ENCODE results near the gene PRR20D.
"Not testable (repeated sequence)": the region's sequence is repeated elsewhere in the genome, so short reads cannot be mapped to it uniquely, and the experiment has no call there.

PRR20D gene

DNA sequence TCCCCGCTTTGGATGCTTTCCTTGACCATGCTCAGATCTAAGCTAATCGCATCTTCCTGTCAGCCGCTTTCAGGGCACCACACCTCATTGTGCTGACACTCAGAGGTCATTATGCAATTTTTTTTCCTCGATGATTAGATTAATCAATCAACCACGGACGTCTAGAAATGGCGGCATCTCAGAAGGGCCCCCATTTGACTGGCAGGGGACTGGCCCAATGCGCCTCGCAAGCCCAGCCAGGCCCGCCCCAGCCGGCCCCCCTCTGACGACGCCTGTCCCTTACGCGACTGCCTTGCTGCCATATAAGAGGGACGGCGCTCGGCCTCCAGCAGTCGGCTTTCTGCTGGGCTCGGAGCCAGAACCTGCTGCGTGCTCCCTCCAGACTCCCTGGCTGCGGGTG, 13.2 kb upstream of the PRR20D start, which contains the start of gene PRR20B:
TSS of gene PRR20B (plus strand) at position 301 of the 400 bp plus-strand sequence. CDS start 387 bp downstream, outside the sequence.
- H4K20me1 ChIP-seq (ENCODE audit: low read depth, low read length); H3F3A ChIP-seq (ENCODE audit: insufficient read depth); H3K27me3 ChIP-seq (ENCODE audit: low read length); H3K9me2 ChIP-seq (replicated peaks; ENCODE audit: insufficient read depth, low read length); H3K79me2 ChIP-seq (ENCODE audit: insufficient read depth, low read length); H3K9me3 ChIP-seq (ENCODE audit: insufficient read depth, low read length); H3K9ac ChIP-seq (ENCODE audit: low read length); H2AFZ ChIP-seq (ENCODE audit: low read depth, low read length, severe bottlenecking); H3K27ac ChIP-seq (ENCODE audit: low read depth, low read length); H3K4me3 ChIP-seq (ENCODE audit: insufficient read depth, low read length, poor library complexity, severe bottlenecking); H3K4me2 ChIP-seq (ENCODE audit: low read depth, low read length, poor library complexity, severe bottlenecking); H3K36me3 ChIP-seq (ENCODE audit: low read length): not testable (repeated sequence)

DNA sequence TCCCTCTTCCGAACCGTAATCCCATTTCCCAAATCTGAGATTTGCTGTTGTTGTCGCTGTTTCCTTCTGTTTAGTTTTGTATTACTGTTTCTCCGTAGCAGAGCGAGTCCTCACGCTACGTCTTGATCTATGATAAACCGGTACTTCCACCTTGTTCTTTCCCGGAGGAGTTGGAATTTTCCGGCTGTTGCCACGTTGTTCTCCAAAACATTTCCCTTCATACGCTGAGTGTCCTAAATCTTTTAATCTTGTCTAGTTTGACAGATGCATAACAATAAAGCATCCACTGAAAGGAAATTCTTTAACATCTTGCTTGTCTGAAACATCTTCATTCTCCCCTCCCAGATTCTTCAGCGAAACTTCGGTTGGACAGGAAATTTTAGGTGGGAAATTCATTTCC, 12.3 kb upstream of the PRR20D start:
- H3F3A ChIP-seq (ENCODE audit: insufficient read depth); H3K27me3 ChIP-seq (ENCODE audit: low read length); H4K20me1 ChIP-seq (ENCODE audit: low read depth, low read length); H3K4me3 ChIP-seq (ENCODE audit: insufficient read depth, low read length, poor library complexity, severe bottlenecking); H3K36me3 ChIP-seq (ENCODE audit: low read length); H3K27ac ChIP-seq (ENCODE audit: low read depth, low read length); H3K9me3 ChIP-seq (ENCODE audit: insufficient read depth, low read length); H3K9ac ChIP-seq (ENCODE audit: low read length); H2AFZ ChIP-seq (ENCODE audit: low read depth, low read length, severe bottlenecking); H3K9me2 ChIP-seq (replicated peaks; ENCODE audit: insufficient read depth, low read length); H3K79me2 ChIP-seq (ENCODE audit: insufficient read depth, low read length); H3K4me2 ChIP-seq (ENCODE audit: low read depth, low read length, poor library complexity, severe bottlenecking): not testable (repeated sequence)

DNA sequence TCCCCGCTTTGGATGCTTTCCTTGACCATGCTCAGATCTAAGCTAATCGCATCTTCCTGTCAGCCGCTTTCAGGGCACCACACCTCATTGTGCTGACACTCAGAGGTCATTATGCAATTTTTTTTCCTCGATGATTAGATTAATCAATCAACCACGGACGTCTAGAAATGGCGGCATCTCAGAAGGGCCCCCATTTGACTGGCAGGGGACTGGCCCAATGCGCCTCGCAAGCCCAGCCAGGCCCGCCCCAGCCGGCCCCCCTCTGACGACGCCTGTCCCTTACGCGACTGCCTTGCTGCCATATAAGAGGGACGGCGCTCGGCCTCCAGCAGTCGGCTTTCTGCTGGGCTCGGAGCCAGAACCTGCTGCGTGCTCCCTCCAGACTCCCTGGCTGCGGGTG, 6.7 kb upstream of the PRR20D start, which contains the start of gene PRR20C:
TSS of gene PRR20C (plus strand) at position 301 of the 400 bp plus-strand sequence. CDS start 387 bp downstream, outside the sequence.
- H3K27ac ChIP-seq (ENCODE audit: low read depth, low read length); H3K36me3 ChIP-seq (ENCODE audit: low read length); H3K9ac ChIP-seq (ENCODE audit: low read length); H3K27me3 ChIP-seq (ENCODE audit: low read length); H3F3A ChIP-seq (ENCODE audit: insufficient read depth); H3K79me2 ChIP-seq (ENCODE audit: insufficient read depth, low read length); H3K4me3 ChIP-seq (ENCODE audit: insufficient read depth, low read length, poor library complexity, severe bottlenecking); H4K20me1 ChIP-seq (ENCODE audit: low read depth, low read length); H3K9me3 ChIP-seq (ENCODE audit: insufficient read depth, low read length); H3K4me2 ChIP-seq (ENCODE audit: low read depth, low read length, poor library complexity, severe bottlenecking); H3K9me2 ChIP-seq (replicated peaks; ENCODE audit: insufficient read depth, low read length); H2AFZ ChIP-seq (ENCODE audit: low read depth, low read length, severe bottlenecking): not testable (repeated sequence)

DNA sequence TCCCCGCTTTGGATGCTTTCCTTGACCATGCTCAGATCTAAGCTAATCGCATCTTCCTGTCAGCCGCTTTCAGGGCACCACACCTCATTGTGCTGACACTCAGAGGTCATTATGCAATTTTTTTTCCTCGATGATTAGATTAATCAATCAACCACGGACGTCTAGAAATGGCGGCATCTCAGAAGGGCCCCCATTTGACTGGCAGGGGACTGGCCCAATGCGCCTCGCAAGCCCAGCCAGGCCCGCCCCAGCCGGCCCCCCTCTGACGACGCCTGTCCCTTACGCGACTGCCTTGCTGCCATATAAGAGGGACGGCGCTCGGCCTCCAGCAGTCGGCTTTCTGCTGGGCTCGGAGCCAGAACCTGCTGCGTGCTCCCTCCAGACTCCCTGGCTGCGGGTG, 6.5 kb downstream of the PRR20D start, which contains the start of gene PRR20E:
TSS of gene PRR20E (plus strand) at position 301 of the 400 bp plus-strand sequence. CDS start 387 bp downstream, outside the sequence.
- H3K79me2 ChIP-seq (ENCODE audit: insufficient read depth, low read length); H3K36me3 ChIP-seq (ENCODE audit: low read length); H3K9ac ChIP-seq (ENCODE audit: low read length); H3K4me3 ChIP-seq (ENCODE audit: insufficient read depth, low read length, poor library complexity, severe bottlenecking); H2AFZ ChIP-seq (ENCODE audit: low read depth, low read length, severe bottlenecking); H3K27me3 ChIP-seq (ENCODE audit: low read length); H3K4me2 ChIP-seq (ENCODE audit: low read depth, low read length, poor library complexity, severe bottlenecking); H4K20me1 ChIP-seq (ENCODE audit: low read depth, low read length); H3K9me3 ChIP-seq (ENCODE audit: insufficient read depth, low read length); H3K9me2 ChIP-seq (replicated peaks; ENCODE audit: insufficient read depth, low read length); H3K27ac ChIP-seq (ENCODE audit: low read depth, low read length); H3F3A ChIP-seq (ENCODE audit: insufficient read depth): not testable (repeated sequence)

DNA sequence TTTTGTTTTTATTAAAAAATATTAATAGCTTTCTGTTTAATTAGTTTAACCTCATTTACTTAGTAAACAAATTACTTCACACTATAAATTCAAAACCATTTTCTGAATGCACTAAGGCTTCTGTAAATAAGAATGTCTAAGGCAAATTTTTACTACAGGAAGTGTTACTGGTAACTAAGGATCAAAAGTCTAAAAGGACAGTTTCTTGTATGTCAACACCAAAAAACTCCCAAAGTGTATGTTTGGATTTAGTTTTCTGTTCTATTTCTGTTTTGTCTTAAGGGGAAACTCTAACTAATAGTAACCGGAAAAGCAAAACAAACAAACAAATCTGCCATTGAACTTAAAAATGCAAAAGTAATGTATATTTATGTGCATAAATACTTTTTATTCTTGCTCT, 31.2 kb downstream of the PRR20D start:
- H3F3A ChIP-seq (ENCODE audit: insufficient read depth), result no peaks in the 10 kb centered on the region
- H3K9me2 ChIP-seq (replicated peaks; ENCODE audit: insufficient read depth, low read length), result no peaks in the 10 kb centered on the region

DNA sequence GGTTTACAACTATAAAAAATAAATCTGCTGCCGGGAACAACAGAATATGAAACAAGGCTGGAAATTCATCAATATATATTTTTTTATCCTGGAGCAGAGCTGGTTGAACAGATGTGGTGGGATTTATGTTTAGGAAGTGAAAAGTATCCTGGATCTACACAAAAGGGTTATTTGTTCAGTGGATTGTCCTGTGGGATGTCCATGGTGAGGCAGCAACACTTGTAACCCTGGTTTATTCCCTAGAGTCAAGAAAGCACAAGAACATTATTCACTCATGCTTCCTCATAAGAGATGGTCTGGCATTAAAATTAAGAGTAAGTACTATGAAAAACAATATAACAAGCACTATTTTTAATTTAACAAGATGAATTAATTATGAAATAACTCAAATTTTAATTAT, 52.6 kb downstream of the PRR20D start:
- Histone ChIP-seq H3F3A (ENCODE audit: insufficient read depth) (no peaks in the 10 kb centered on the region), H3K9ac (ENCODE audit: low read length) (no peak overlapping the region), H3K4me2 (ENCODE audit: low read depth, low read length, poor library complexity, severe bottlenecking) (no peak overlapping the region), H2AFZ (ENCODE audit: low read depth, low read length, severe bottlenecking) (no peak overlapping the region), H3K36me3 (ENCODE audit: low read length) (no peaks in the 10 kb centered on the region), H3K79me2 (ENCODE audit: insufficient read depth, low read length) (no peaks in the 10 kb centered on the region), H3K27ac (ENCODE audit: low read depth, low read length) (no peak overlapping the region), H3K27me3 (ENCODE audit: low read length) (no peaks in the 10 kb centered on the region), H4K20me1 (ENCODE audit: low read depth, low read length) (no peaks in the 10 kb centered on the region), H3K4me3 (ENCODE audit: insufficient read depth, low read length, poor library complexity, severe bottlenecking) (no peak overlapping the region), H3K9me3 (ENCODE audit: insufficient read depth, low read length) (no peaks in the 10 kb centered on the region), H3K9me2 (replicated peaks; ENCODE audit: insufficient read depth, low read length) (no peaks in the 10 kb centered on the region)
- TF ChIP-seq EZH2phosphoT487 (conservative IDR thresholded peaks at IDR 0.05; ENCODE audit: low read length), result no peak
- TF ChIP-seq, protein P1, sequence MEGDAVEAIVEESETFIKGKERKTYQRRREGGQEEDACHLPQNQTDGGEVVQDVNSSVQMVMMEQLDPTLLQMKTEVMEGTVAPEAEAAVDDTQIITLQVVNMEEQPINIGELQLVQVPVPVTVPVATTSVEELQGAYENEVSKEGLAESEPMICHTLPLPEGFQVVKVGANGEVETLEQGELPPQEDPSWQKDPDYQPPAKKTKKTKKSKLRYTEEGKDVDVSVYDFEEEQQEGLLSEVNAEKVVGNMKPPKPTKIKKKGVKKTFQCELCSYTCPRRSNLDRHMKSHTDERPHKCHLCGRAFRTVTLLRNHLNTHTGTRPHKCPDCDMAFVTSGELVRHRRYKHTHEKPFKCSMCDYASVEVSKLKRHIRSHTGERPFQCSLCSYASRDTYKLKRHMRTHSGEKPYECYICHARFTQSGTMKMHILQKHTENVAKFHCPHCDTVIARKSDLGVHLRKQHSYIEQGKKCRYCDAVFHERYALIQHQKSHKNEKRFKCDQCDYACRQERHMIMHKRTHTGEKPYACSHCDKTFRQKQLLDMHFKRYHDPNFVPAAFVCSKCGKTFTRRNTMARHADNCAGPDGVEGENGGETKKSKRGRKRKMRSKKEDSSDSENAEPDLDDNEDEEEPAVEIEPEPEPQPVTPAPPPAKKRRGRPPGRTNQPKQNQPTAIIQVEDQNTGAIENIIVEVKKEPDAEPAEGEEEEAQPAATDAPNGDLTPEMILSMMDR (IDR thresholded peaks at IDR 0.05; ENCODE audit: insufficient read depth, low read length, poor library complexity, severe bottlenecking), result no peak

More for the DNA sequence above, 31.2 kb downstream of the PRR20D start:
- Histone ChIP-seq H3K27me3 (ENCODE audit: low read length) (no peaks in the 10 kb centered on the region), H3K4me3 (ENCODE audit: insufficient read depth, low read length, poor library complexity, severe bottlenecking) (no peak overlapping the region), H3K27ac (ENCODE audit: low read depth, low read length) (no peak overlapping the region), H3K9ac (ENCODE audit: low read length) (no peak overlapping the region), H3K79me2 (ENCODE audit: insufficient read depth, low read length) (no peaks in the 10 kb centered on the region), H4K20me1 (ENCODE audit: low read depth, low read length) (no peaks in the 10 kb centered on the region), H3K4me2 (ENCODE audit: low read depth, low read length, poor library complexity, severe bottlenecking) (no peak overlapping the region), H3K9me3 (ENCODE audit: insufficient read depth, low read length) (no peaks in the 10 kb centered on the region), H2AFZ (ENCODE audit: low read depth, low read length, severe bottlenecking) (no peak overlapping the region), H3K36me3 (ENCODE audit: low read length) (no peaks in the 10 kb centered on the region)
- no peak for TF ChIP-seq EZH2phosphoT487 (conservative IDR thresholded peaks at IDR 0.05; ENCODE audit: low read length)
